ENCODE data around the gene XYLT2. TPM values are rescaled to one million over a fixed set of nuclear protein-coding genes. Genes with fewer than 3 reads are reported as not detected.

The XYLT2 gene
- total and polyA plus RNA-seq, 4 experiments from 2014 or later: 7.7 to 41.1 (median 29.2) TPM

DNA sequence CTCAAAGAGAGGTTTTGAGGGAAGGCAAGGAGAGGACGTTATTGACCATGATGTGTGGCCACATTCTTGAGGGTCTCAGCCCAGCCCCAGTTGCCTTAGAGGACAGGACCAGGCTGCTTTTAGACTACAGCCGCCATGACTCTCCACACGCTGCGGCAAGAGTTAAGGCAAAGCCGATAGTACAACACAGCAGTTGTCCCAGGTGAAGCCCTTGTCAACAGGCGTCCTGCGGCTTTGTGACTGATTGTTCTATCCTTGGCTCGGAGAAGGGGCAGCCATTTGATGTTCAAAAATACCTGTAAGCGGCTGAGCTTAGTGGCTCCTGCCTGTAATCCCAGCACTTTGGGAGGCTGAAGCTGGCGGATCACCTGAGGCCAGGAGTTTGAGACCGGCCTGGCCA, 42.9 kb upstream of the XYLT2 start:
- no peak for DNase-seq
- CTCF ChIA-PET (ENCODE audit: partially characterized antibody): no interaction called here
- no peak overlapping the region for H3K4me3 Mint-ChIP-seq
- H3K9me3 Mint-ChIP-seq: no peaks in the 10 kb centered on the region
- POLR2A ChIA-PET (ENCODE audit: partially characterized antibody): no interaction called here
- H3K9me3 ChIP-seq (ENCODE audit: control insufficient read depth in 1 of 2, low read length in 2 of 2): no peaks in the 10 kb centered on the region
- no peaks in the 10 kb centered on the region for H3K36me3 Mint-ChIP-seq
- peaks cover 9 to 13% of the 10 kb centered on the region in 2 donors for H3K27me3 Mint-ChIP-seq
- no peak overlapping the region for H3K4me3 ChIP-seq (ENCODE audit: low read length in 2 of 2)
- H3K4me1 Mint-ChIP-seq: no peaks in the 10 kb centered on the region
- H3K27me3 ChIP-seq (ENCODE audit: insufficient read depth, low read length): no peaks in the 10 kb centered on the region
- no peaks in the 10 kb centered on the region for H3K36me3 ChIP-seq (ENCODE audit: insufficient read depth, low read length)
- H3K4me1 ChIP-seq (ENCODE audit: insufficient read depth, low read length): no peaks in the 10 kb centered on the region
- intact Hi-C loops (cut with micrococcal nuclease): no loop called here
- no peak overlapping the region for H3K27ac Mint-ChIP-seq
- no peak overlapping the region for H3K27ac ChIP-seq (ENCODE audit: low read depth, low read length)

GRCh38 chr17:50303596-50303995, 42.3 kb upstream of the XYLT2 start:
- POLR2A ChIA-PET (ENCODE audit: partially characterized antibody): no interaction called here
- intact Hi-C loops (cut with micrococcal nuclease): no loop called here
- H3K27ac Mint-ChIP-seq: no peak overlapping the region
- H3K36me3 ChIP-seq (ENCODE audit: insufficient read depth, low read length): no peaks in the 10 kb centered on the region
- H3K27ac ChIP-seq (ENCODE audit: low read depth, low read length): no peak overlapping the region
- H3K36me3 Mint-ChIP-seq: no peaks in the 10 kb centered on the region
- H3K4me1 Mint-ChIP-seq: no peaks in the 10 kb centered on the region
- peaks cover 9 to 13% of the 10 kb centered on the region in 2 donors for H3K27me3 Mint-ChIP-seq
- no peaks in the 10 kb centered on the region for H3K9me3 Mint-ChIP-seq
- H3K4me3 ChIP-seq (ENCODE audit: low read length in 2 of 2): no peak overlapping the region
- H3K27me3 ChIP-seq (ENCODE audit: insufficient read depth, low read length): no peaks in the 10 kb centered on the region
- DNase-seq: no peak
- CTCF ChIA-PET (ENCODE audit: partially characterized antibody): no interaction called here
- H3K4me3 Mint-ChIP-seq: no peak overlapping the region
- no peaks in the 10 kb centered on the region for H3K9me3 ChIP-seq (ENCODE audit: control insufficient read depth in 1 of 2, low read length in 2 of 2)
- H3K4me1 ChIP-seq (ENCODE audit: insufficient read depth, low read length): no peaks in the 10 kb centered on the region

DNA sequence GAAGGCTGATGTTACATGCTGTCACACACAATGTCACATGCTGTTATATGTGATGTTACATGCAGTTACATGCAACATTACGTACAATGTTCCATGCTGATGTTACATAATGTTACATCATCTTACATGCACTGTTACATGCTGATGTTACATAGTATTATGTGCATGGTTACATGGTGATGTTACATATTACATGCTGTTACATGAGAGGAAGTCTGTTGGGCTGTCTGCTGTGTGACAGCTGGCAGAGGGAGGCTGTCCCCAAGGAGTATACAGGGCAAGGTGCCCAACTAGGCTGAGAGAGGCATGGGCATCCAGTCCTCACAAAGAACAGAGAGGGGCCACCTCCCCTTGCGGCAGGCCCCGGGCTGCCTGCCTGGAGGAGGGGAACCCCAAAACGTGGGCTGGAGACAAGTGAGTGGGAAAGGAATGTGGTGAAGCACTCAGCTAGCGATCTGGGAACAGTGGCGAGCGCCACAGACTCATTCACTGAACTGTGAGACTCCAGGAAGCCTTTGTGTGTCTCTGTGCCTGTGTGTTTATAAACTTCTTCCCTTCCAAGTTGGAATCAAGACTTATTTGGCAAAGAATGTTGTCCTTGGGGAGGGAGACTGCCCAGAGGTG, 41.0 kb upstream of the XYLT2 start:
- DNase-seq: no peak
- POLR2A ChIA-PET (ENCODE audit: partially characterized antibody): no interaction called here
- Mint-ChIP-seq H3K9me3 (no peaks in the 10 kb centered on the region), H3K4me1 (no peaks in the 10 kb centered on the region), H3K27ac (no peak overlapping the region), H3K4me3 (no peak overlapping the region), H3K36me3 (no peaks in the 10 kb centered on the region), H3K27me3 (peaks cover 9 to 13% of the 10 kb centered on the region in 2 donors)
- no peaks in the 10 kb centered on the region for H3K36me3 ChIP-seq (ENCODE audit: insufficient read depth, low read length)
- no peaks in the 10 kb centered on the region for H3K9me3 ChIP-seq (ENCODE audit: control insufficient read depth in 1 of 2, low read length in 2 of 2)
- no peaks in the 10 kb centered on the region for H3K27me3 ChIP-seq (ENCODE audit: insufficient read depth, low read length)
- no peaks in the 10 kb centered on the region for H3K4me1 ChIP-seq (ENCODE audit: insufficient read depth, low read length)
- no peak overlapping the region for H3K4me3 ChIP-seq (ENCODE audit: low read length in 2 of 2)
- intact Hi-C loops (cut with micrococcal nuclease): no loop called here
- CTCF ChIA-PET (ENCODE audit: partially characterized antibody): interaction anchor here (1.5 kb wide), 1 partner anchor 9 kb away, joined by 3 read pairs; no protein-coding TSS in a partner anchor
- H3K27ac ChIP-seq (ENCODE audit: low read depth, low read length): no peak overlapping the region

DNA sequence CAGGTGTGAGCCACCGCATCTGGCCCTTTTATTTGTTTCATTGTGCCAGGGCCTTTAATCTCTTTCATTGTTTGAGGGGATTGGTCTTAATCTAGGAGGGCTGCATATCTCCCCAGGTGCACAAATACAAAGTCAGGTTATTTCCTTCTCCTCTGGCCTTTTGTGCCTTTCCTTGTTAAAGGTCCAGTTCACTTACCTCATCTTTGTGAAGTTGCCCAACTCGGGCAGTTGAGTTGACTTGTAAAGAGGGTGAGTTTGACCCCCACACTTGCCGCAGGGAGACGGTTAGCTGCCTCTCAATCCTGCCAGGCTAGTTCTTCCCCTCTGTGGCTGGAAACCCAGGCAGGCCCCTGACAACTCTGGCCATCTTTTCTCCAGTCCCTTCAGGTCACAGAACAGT, 38.3 kb upstream of the XYLT2 start:
- H3K4me3 Mint-ChIP-seq: no peak overlapping the region
- Histone ChIP-seq H3K9me3 (ENCODE audit: control insufficient read depth in 1 of 2, low read length in 2 of 2) (no peaks in the 10 kb centered on the region), H3K27ac (ENCODE audit: low read depth, low read length) (no peak overlapping the region), H3K4me3 (ENCODE audit: low read length in 2 of 2) (no peak overlapping the region), H3K4me1 (ENCODE audit: insufficient read depth, low read length) (no peaks in the 10 kb centered on the region), H3K27me3 (ENCODE audit: insufficient read depth, low read length) (no peaks in the 10 kb centered on the region), H3K36me3 (ENCODE audit: insufficient read depth, low read length) (no peaks in the 10 kb centered on the region)
- POLR2A ChIA-PET (ENCODE audit: partially characterized antibody): no interaction called here
- H3K36me3 Mint-ChIP-seq: no peaks in the 10 kb centered on the region
- intact Hi-C loops (cut with micrococcal nuclease): no loop called here
- H3K4me1 Mint-ChIP-seq: no peaks in the 10 kb centered on the region
- DNase-seq: no peak
- CTCF ChIA-PET (ENCODE audit: partially characterized antibody): interaction anchor here (1.1 to 1.9 kb wide), 2 partner anchors 10 to 107 kb away, joined by 4 to 5 read pairs; no protein-coding TSS in a partner anchor
- no peaks in the 10 kb centered on the region for H3K9me3 Mint-ChIP-seq
- no peak overlapping the region for H3K27ac Mint-ChIP-seq
- peaks cover 10 to 27% of the 10 kb centered on the region in 2 donors for H3K27me3 Mint-ChIP-seq

DNA sequence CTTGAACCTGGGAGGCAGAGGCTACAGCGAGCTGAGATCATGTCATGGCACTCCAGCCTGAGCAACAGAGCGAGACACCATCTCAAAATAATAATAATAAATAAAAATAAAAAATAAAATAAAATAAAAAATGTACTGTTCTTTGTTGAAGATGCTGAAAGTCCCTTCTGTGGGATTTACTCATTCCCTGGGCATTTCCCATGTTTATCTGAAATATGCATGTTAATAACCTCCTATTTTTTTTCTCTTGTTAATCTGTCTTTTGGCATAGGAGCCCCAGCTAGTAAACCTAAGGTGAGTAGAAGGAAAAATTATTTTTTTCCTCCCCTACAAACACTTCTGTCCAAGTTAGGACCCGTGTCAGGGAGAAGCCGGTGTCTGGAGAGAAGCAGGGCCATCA, 37.3 kb upstream of the XYLT2 start:
- no peaks in the 10 kb centered on the region for H3K9me3 ChIP-seq (ENCODE audit: control insufficient read depth in 1 of 2, low read length in 2 of 2)
- no peaks in the 10 kb centered on the region for H3K36me3 ChIP-seq (ENCODE audit: insufficient read depth, low read length)
- Mint-ChIP-seq H3K4me1 (no peaks in the 10 kb centered on the region), H3K27me3 (peaks cover 15 to 32% of the 10 kb centered on the region in 2 donors), H3K4me3 (no peak overlapping the region), H3K27ac (no peak overlapping the region), H3K9me3 (no peaks in the 10 kb centered on the region), H3K36me3 (no peaks in the 10 kb centered on the region)
- no peak overlapping the region for H3K4me3 ChIP-seq (ENCODE audit: low read length in 2 of 2)
- H3K27me3 ChIP-seq (ENCODE audit: insufficient read depth, low read length): no peaks in the 10 kb centered on the region
- no peak for DNase-seq
- ChIA-PET POLR2A (ENCODE audit: partially characterized antibody) (no interaction called here), CTCF (ENCODE audit: partially characterized antibody) (interaction anchor here (1.3 kb wide), 1 partner anchor 54 kb away, joined by 3 read pairs; no protein-coding TSS in a partner anchor)
- no peaks in the 10 kb centered on the region for H3K4me1 ChIP-seq (ENCODE audit: insufficient read depth, low read length)
- intact Hi-C loops (cut with micrococcal nuclease): no loop called here
- H3K27ac ChIP-seq (ENCODE audit: low read depth, low read length): no peak overlapping the region

DNA sequence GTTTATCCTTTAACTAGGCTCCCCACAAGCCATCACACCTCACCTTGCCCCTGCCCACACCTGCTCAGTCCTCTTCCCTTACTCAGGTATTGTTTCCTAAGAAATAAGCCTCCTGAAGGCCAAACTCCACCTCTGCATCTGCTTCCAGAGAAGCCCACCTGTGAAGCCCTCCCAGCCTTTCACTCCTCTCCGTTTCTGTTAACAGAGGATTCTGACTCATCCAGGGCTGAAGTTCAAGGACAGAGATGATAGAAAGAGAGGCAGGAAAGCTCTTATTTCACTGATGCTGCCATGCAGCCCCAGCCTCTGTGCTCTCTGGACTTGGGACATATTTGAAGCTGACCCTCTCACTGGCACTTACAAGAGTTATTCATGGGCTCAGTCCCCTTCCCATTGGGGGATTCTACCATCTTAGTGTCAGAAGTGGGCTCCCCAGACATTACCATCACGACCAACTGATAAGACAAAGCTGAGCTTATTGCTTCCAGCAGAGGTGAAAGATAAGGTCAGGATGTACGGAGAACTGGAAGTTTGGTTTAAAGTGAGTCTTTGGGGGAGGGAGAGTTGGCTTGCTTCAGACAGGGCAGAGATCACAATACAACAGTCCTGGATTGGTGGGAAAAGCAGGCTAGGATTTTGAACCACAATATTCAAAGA, 35.3 kb upstream of the XYLT2 start:
- no peaks in the 10 kb centered on the region for H3K4me1 ChIP-seq (ENCODE audit: insufficient read depth, low read length)
- peaks cover 9 to 25% of the 10 kb centered on the region in 2 donors for H3K27me3 Mint-ChIP-seq
- no peak for DNase-seq
- no peaks in the 10 kb centered on the region for H3K4me1 Mint-ChIP-seq
- H3K27ac ChIP-seq (ENCODE audit: low read depth, low read length): no peak overlapping the region
- no peak overlapping the region for H3K4me3 Mint-ChIP-seq
- CTCF ChIA-PET (ENCODE audit: partially characterized antibody): no interaction called here
- intact Hi-C loops (cut with micrococcal nuclease): no loop called here
- H3K36me3 ChIP-seq (ENCODE audit: insufficient read depth, low read length): no peaks in the 10 kb centered on the region
- no peaks in the 10 kb centered on the region for H3K9me3 Mint-ChIP-seq
- H3K36me3 Mint-ChIP-seq: no peaks in the 10 kb centered on the region
- H3K4me3 ChIP-seq (ENCODE audit: low read length in 2 of 2): no peak overlapping the region
- no peaks in the 10 kb centered on the region for H3K27me3 ChIP-seq (ENCODE audit: insufficient read depth, low read length)
- POLR2A ChIA-PET (ENCODE audit: partially characterized antibody): no interaction called here
- H3K9me3 ChIP-seq (ENCODE audit: control insufficient read depth in 1 of 2, low read length in 2 of 2): no peaks in the 10 kb centered on the region
- H3K27ac Mint-ChIP-seq: no peak overlapping the region

GRCh38 chr17:50311112-50311460, 34.8 kb upstream of the XYLT2 start:
- POLR2A ChIA-PET (ENCODE audit: partially characterized antibody): no interaction called here
- CTCF ChIA-PET (ENCODE audit: partially characterized antibody): no interaction called here
- no peak for DNase-seq

More at GRCh38 chr17:50311112-50311460, 34.8 kb upstream of the XYLT2 start:
- Histone ChIP-seq H3K27ac (ENCODE audit: low read depth, low read length) (no peak overlapping the region), H3K9me3 (ENCODE audit: control insufficient read depth in 1 of 2, low read length in 2 of 2) (no peaks in the 10 kb centered on the region), H3K4me1 (ENCODE audit: insufficient read depth, low read length) (no peaks in the 10 kb centered on the region), H3K27me3 (ENCODE audit: insufficient read depth, low read length) (no peaks in the 10 kb centered on the region), H3K4me3 (ENCODE audit: low read length in 2 of 2) (no peak overlapping the region), H3K36me3 (ENCODE audit: insufficient read depth, low read length) (no peaks in the 10 kb centered on the region)
- Mint-ChIP-seq H3K4me1 (no peaks in the 10 kb centered on the region), H3K9me3 (no peaks in the 10 kb centered on the region), H3K27me3 (peaks cover 7 to 24% of the 10 kb centered on the region in 2 donors), H3K36me3 (no peaks in the 10 kb centered on the region), H3K4me3 (no peak overlapping the region), H3K27ac (no peak overlapping the region)
- intact Hi-C loops (cut with micrococcal nuclease): no loop called here

Measured in CD4-positive, alpha-beta memory T cell (primary cell).